Neural crest cell (in vitro differentiated cells): ENCODE data around the gene DOK5. TPM values are rescaled to one million over a fixed set of nuclear protein-coding genes. Genes with fewer than 3 reads are reported as not detected.
A peak's percentile ranks its signal among the peaks of the same experiment; 100 is the strongest.

Experiments used
- DNase-seq: peaks from one replicate; pipeline ENCODE4 v3.0.0; 2021; ENCODE audit warnings: low read depth, mixed read lengths, low spot score
- H3K27ac Mint-ChIP-seq: one replicate; pipeline ENCODE4 v1.8.0; 2021; ENCODE audit warnings: mild to moderate bottlenecking, mixed read lengths; ENCODE audit not compliant: unreplicated experiment
- H3K27me3 Mint-ChIP-seq: 2 replicates; pipeline ENCODE4 v1.8.0; 2021; ENCODE audit warnings: low read depth, mild to moderate bottlenecking, mixed read lengths
- H3K36me3 Mint-ChIP-seq: 2 replicates; pipeline ENCODE4 v1.8.0; 2021; ENCODE audit warnings: low read depth, mild to moderate bottlenecking, mixed read lengths
- H3K4me1 Mint-ChIP-seq: 2 replicates; pipeline ENCODE4 v1.8.0; 2021; ENCODE audit warnings: mixed read lengths
- H3K4me3 Mint-ChIP-seq: one replicate; pipeline ENCODE4 v1.8.0; 2021; ENCODE audit warnings: mild to moderate bottlenecking, mixed read lengths
- H3K9me3 Mint-ChIP-seq: 2 replicates; pipeline ENCODE4 v1.8.0; 2021; ENCODE audit warnings: mixed read lengths
- long read RNA-seq: library from polyadenylated mRNA; unstranded; transcript quantifications from one replicate; pipeline ENCODE4 v2.0.0, GENCODE V29; 2020
- total RNA-seq: library from RNA; stranded (reverse); gene quantifications from 2 replicates; pipeline ENCODE4 v1.2.1, GENCODE V29; 2021
- TF ChIP-seq, protein P1 (sequence below): fragments of 200-600 bp; sonication (generic); conservative IDR thresholded peaks from 2 replicates; pipeline ENCODE4 v1.5.0; 2021; ENCODE audit warnings: antibody characterized with exemption, mild to moderate bottlenecking

The DOK5 gene
- 4.1 and 4.4 TPM in 2 replicates for total RNA-seq
- long read RNA-seq, transcript DOK5-201 (8 exons, 1,963 nt), result major isoform, 11 of 15 reads
- long read RNA-seq, partial matches to known transcripts, result 1 of 15 reads
- long read RNA-seq, other reads (novel, unspliced or antisense), result 3 of 15 reads

DNA sequence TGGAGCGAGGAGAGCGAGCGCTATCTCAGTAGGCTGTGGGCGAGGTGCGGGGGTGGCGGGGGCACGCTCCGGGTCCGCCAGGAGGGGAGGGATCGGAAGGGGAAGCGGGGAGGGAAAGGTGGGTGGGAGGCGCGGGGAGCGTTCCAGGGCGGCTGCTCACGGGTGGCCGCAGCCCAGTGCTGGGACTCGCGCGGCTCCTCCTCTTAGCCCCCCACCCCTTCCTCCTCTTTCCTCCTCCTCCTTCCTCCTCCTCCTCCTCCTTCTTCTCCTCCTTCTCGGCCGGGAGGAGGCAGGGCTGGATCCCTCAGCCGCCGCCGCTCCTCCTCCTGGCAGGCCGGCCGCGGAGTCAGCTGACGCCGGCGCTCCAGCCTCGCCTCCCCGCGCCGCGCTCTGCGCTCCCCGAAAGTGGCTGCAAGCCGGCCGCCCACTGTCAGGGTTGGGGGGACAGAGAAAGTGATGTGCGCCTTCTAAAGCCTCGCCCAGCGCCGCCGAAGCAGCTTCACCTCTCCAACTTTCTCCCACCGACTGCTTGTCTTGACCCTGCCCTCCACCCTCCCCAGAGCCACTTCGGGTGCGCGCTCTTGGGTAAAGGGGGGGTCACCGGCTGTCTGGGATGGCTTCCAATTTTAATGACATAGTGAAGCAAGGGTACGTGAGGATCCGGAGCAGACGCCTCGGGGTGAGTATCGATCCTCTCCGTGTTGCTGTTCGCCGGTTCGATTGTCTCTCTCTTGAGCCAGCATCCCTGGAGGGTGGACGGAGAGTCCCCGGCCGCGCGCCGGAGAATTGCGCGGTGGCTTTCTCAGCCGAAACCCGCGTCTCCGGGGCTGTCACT, at the start of gene DOK5:
TSS of gene DOK5 (plus strand) at position 260 of the 835 bp plus-strand sequence. CDS start at position 614, 354 bp downstream.
- peak; percentile 31 for DNase-seq
- H3K27me3 Mint-ChIP-seq, result peaks cover 37% of the 10 kb centered on the region
- H3K9me3 Mint-ChIP-seq, result no peaks in the 10 kb centered on the region
- no peak within 1 kb of the TSS for H3K27ac Mint-ChIP-seq
- H3K4me3 Mint-ChIP-seq, result peak within 1 kb of the TSS; percentile 96
- TF ChIP-seq, protein P1, sequence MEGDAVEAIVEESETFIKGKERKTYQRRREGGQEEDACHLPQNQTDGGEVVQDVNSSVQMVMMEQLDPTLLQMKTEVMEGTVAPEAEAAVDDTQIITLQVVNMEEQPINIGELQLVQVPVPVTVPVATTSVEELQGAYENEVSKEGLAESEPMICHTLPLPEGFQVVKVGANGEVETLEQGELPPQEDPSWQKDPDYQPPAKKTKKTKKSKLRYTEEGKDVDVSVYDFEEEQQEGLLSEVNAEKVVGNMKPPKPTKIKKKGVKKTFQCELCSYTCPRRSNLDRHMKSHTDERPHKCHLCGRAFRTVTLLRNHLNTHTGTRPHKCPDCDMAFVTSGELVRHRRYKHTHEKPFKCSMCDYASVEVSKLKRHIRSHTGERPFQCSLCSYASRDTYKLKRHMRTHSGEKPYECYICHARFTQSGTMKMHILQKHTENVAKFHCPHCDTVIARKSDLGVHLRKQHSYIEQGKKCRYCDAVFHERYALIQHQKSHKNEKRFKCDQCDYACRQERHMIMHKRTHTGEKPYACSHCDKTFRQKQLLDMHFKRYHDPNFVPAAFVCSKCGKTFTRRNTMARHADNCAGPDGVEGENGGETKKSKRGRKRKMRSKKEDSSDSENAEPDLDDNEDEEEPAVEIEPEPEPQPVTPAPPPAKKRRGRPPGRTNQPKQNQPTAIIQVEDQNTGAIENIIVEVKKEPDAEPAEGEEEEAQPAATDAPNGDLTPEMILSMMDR, result no peak
- H3K4me1 Mint-ChIP-seq, result peaks cover 31% of the 10 kb centered on the region
- H3K36me3 Mint-ChIP-seq, result no peaks in the 10 kb centered on the region

DNA sequence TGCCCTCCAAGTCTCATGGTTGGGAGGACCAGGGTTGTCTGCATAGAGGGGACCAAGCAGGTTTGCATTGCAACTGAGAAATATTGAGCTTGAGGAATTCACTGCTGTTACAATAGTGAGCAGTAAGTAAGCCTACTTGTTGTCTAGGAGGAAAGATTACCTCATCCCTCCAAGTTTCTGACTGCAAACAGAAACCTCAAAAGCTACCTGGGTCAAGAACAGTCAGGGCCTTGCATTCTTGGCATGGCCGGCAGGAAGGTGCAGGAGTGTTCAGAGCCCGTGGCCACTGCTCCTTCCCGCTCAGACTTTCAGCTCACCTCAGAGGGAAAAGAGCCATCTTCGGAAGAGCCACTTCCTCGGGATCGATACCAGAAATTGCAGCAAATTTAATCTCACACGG, 46.0 kb upstream of the DOK5 start:
- DNase-seq, result no peak
- H3K27me3 Mint-ChIP-seq, result no peaks in the 10 kb centered on the region
- H3K4me1 Mint-ChIP-seq, result peaks cover 3% of the 10 kb centered on the region
- H3K9me3 Mint-ChIP-seq, result peaks cover 8% of the 10 kb centered on the region
- TF ChIP-seq, protein P1, result no peak
- H3K27ac Mint-ChIP-seq, result no peak overlapping the region
- H3K36me3 Mint-ChIP-seq, result peaks cover 5% of the 10 kb centered on the region
- H3K4me3 Mint-ChIP-seq, result no peak overlapping the region

DNA sequence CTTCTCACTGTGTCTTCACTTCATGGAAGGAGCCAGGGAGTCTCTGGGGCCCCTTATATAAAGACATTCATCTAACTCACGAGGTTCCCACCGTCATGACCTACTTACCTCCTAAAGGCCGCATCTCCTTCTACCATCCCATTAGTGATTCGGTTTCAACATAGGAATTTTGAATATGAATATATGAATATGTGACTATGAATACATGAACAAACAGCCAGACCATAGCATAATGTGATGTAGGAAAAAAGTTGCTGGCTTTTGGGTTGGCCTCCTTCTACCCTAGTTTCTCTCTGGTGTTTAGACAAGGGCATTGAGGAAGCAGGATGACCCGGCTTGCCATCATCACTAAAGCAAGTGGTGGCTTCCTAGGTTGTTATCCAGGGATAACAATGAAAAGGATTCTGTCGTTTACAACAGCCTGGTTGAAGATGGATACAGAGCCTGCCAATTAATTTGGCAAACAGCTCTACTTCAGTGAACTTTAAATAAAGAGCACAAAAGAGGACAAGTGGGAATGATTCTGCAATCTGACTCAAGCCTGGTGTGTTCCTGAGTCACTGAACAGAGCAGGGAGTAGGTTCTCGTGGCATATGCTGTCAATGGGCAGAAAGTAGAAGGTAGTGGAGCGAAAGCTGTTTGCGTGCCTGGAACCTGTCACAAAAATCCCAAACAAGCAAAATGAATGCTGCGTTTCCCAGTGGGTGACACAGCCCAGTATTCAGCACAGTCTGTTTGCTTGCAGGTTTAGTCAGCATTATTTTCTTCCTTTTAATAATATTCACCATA, 44.0 kb upstream of the DOK5 start:
- TF ChIP-seq, protein P1, result no peak
- Mint-ChIP-seq H3K9me3 (no peaks in the 10 kb centered on the region), H3K27me3 (no peaks in the 10 kb centered on the region), H3K4me1 (peaks cover 3% of the 10 kb centered on the region), H3K4me3 (no peak overlapping the region), H3K27ac (no peak overlapping the region), H3K36me3 (no peaks in the 10 kb centered on the region)
- no peak for DNase-seq

DNA sequence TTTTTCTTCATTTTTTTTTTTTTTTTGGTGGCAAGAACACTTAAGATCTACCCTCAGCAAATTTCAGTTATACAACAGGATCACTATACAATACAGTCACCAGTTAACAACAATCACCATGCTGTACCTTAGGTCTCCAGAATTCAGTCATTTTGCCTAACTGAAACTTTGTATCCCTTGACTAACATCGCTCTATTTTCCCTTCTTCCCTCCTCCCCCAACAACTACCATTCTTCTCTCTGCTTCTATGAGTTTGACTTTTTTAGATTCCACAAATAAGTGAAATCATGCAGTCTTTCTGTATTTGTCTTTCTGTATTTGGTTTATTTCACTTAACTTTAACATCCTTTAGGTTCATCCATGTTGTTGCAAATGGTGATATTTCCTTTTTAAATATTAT, 42.4 kb upstream of the DOK5 start:
- peaks cover 3% of the 10 kb centered on the region for H3K4me1 Mint-ChIP-seq
- H3K36me3 Mint-ChIP-seq, result no peaks in the 10 kb centered on the region
- H3K27me3 Mint-ChIP-seq, result no peaks in the 10 kb centered on the region
- DNase-seq, result no peak
- TF ChIP-seq, protein P1, result no peak
- H3K27ac Mint-ChIP-seq, result no peak overlapping the region
- no peak overlapping the region for H3K4me3 Mint-ChIP-seq
- no peaks in the 10 kb centered on the region for H3K9me3 Mint-ChIP-seq

DNA sequence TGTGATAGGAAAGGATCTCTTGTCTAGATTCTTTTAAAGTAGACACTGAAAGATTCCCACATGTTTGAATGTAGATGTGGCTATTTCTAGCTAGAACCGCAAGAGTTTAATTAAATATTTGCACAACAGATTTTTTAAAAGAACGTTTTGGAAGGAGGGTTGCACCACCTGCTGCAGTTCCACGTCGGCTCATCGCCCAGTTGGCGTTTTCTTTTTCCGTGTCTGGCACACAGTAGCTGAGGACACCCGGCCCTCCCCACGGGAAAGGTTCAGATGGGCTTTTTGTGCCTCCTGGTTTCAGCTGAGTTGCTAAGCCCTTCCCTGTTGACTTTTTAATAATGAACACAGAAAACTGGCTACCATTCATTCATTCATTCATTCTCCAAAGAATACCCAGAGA, 41.8 kb upstream of the DOK5 start:
- Mint-ChIP-seq H3K4me1 (peaks cover 3% of the 10 kb centered on the region), H3K36me3 (no peaks in the 10 kb centered on the region), H3K27ac (no peak overlapping the region), H3K9me3 (no peaks in the 10 kb centered on the region), H3K27me3 (no peaks in the 10 kb centered on the region), H3K4me3 (no peak overlapping the region)
- TF ChIP-seq, protein P1, result no peak
- DNase-seq, result no peak
